Mucosa of gallbladder (tissue), 1 donor: ENCODE data around the gene DNAL1. TPM values are rescaled to one million over a fixed set of nuclear protein-coding genes. Genes with fewer than 3 reads are reported as not detected.
"Not testable (repeated sequence)": the region's sequence is repeated elsewhere in the genome, so short reads cannot be mapped to it uniquely, and the experiment has no call there.

Experiments used
- DNase-seq: peaks from one replicate; pipeline ENCODE4 v3.0.0-alpha.2; 2020; ENCODE audit warnings: low spot score
- total RNA-seq: library from RNA; stranded (reverse); gene quantifications from one replicate; pipeline ENCODE4 v1.2.1, GENCODE V29; 2021
- donor health status: DM: no; HTN: no; CAD: no.

DNAL1 gene
- total RNA-seq, 1 donor from 2014 or later: 14.3 TPM

GRCh38 chr14:73640796-73641365 is 3.9 kb upstream of the DNAL1 start:
- no peak for DNase-seq

- no peak for DNase-seq
Observed at GRCh38 chr14:73645248-73645610, 443 bp downstream of the DNAL1 start.

GRCh38 chr14:73651005-73651404 is 6.2 kb downstream of the DNAL1 start:
- DNase-seq: no peak

- DNase-seq: no peak
Observed at GRCh38 chr14:73655851-73656250, 11.1 kb downstream of the DNAL1 start.

GRCh38 chr14:73659202-73659601 is 14.4 kb downstream of the DNAL1 start:
- not testable (repeated sequence) for DNase-seq

DNA sequence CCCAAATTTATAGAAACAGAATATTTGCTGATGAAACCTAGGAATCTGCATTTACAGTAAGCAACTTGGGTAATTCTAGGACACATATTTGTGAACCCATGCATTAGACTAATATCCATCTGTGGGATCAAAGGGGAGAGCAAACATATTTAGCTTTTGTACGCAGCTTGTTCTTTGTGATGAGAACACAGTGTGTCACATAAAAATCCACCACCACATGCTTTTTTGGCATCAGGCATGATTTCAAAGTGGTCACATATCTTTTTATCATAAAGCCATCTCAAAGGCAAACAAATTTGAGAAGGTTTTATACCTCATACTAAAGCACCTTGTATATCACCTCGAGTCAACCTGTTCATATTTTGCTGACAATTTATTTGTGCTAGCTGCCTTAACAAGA is 15.7 kb downstream of the DNAL1 start:
- DNase-seq: no peak

GRCh38 chr14:73661872-73662271 is 17.1 kb downstream of the DNAL1 start:
- no peak for DNase-seq

DNA sequence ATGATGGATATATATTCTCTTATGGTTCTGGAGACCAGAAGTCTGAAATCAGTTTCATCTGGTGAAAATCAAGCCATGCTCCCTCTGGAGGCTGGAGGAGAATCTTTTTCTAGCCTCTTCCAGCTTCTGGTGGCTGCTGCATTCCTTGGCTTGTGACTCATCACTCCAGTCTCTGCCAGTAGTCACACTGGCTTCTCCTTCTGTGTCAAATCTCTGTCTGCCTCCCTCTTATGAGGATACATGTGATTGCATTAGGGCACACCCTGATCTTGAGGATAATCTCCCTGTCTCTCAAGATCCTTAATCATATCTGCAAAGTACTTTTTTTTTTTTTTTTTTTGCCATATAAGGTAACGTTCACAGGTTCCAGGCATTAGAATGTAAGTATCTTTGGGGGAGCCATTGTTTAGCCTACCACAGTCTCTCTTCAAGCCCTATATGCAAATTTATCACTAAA is 17.7 kb downstream of the DNAL1 start:
- no peak for DNase-seq

GRCh38 chr14:73663548-73664212 is 18.9 kb downstream of the DNAL1 start:
- no peak for DNase-seq

GRCh38 chr14:73665130-73665529 is 20.3 kb downstream of the DNAL1 start:
- DNase-seq: no peak

- no peak for DNase-seq
Observed at GRCh38 chr14:73666583-73666982, 21.8 kb downstream of the DNAL1 start.

- no peak for DNase-seq
Observed at GRCh38 chr14:73667854-73668253, 23.1 kb downstream of the DNAL1 start.

- DNase-seq: no peak
Observed at GRCh38 chr14:73674986-73675385, 30.2 kb downstream of the DNAL1 start.

GRCh38 chr14:73678698-73679097 is 33.9 kb downstream of the DNAL1 start:
- DNase-seq: no peak

DNA sequence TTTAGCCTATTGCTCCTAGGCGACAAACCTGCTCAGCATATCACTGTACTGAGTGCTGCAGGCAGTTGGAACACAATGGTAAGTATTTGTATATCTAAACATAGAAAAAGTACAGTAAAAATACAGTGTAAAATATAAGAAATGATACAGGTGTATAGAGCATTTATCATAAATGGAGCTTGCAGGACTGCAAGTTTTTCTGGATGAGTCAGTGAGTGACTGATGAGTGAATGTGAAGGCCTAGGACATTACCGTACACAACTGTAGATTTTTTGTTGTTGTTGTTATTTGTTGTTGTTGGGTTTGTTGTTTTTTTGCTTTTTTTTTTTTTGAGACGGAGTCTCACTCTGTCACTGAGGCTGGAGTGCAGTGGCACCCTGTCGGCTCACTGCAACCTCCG is 36.0 kb downstream of the DNAL1 start:
- no peak for DNase-seq

GRCh38 chr14:73684627-73685026 is 39.8 kb downstream of the DNAL1 start:
- DNase-seq: no peak

DNA sequence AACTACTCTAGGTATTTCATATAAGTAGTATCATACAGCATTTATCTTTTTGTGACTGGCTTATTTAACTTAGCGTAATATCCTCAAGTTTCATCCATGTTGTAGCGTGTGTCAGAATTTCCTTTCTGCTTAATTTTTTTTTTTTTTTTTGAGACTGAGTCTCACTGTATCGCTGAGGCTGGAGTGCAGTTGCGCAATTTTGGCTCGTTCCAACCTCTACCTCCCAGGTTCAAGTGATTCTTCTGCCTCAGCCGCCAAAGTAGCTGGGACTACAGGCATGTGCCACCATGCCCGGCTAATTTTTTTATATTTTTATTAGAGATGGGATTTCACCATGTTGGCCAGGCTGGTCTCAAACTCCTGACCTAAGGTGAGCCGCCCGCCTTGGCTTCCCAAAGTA is 40.5 kb downstream of the DNAL1 start:
- no peak for DNase-seq

GRCh38 chr14:73686901-73687300 is 42.1 kb downstream of the DNAL1 start:
- DNase-seq: no peak

- no peak for DNase-seq
Observed at GRCh38 chr14:73694083-73694482, 49.3 kb downstream of the DNAL1 start.

GRCh38 chr14:73695082-73695481 is 50.3 kb downstream of the DNAL1 start:
- DNase-seq: no peak

DNA sequence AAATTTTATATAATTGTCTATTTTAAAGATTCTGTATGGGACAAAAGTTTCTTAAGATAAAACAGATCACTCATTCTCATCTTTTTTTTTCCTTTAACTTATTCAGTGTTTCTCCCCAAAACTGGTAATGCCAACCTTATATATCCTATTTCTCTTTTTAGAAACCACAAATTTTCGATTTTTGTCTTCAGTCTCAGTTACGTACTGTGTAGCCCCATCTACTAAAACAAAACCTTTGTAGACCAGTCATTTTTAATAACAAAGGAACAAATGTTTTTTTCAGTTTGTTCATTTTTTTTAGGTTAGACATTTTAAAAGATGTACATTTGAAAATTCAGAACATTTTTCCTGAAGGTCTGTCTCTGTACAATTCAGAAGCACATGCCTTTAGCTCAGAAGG is 51.2 kb downstream of the DNAL1 start:
- DNase-seq: no peak

- DNase-seq: no peak
Observed at GRCh38 chr14:73696466-73697400, 51.9 kb downstream of the DNAL1 start.

- DNase-seq: no peak
Observed at GRCh38 chr14:73700325-73700724, 55.5 kb downstream of the DNAL1 start.
